Activated CD8-positive, alpha-beta memory T cell treated with anti-CD3 and anti-CD28 coated beads, Interleukin-2, amount 50 U/mL, for 1 hour (primary cell): Measurements from ENCODE around the gene LRRFIP2.
"Not testable (repeated sequence)": the region's sequence is repeated elsewhere in the genome, so short reads cannot be mapped to it uniquely, and the experiment has no call there.

Experiments used
- DNase-seq: peaks from one replicate; pipeline ENCODE4 v3.0.0-alpha.2; 2020; ENCODE audit errors: extremely low read depth

LRRFIP2 gene

DNA sequence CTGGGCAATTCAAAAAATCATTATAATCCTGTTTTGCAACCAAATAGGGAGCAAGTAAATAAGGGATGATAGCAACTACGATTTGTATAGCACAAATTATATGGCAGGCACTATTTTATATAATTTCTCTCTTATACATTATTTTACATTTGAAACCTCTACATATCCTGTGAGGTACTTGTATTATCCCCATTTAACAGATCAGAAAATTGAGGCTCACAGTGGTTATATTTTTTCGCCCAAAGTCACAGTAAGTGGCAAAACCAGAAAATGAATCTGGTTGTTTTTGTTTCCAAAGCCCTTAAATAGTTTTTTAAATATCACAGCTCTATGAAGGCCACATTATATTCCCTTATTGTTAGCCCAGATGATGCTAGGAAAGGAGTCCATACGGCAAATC, 106.8 kb downstream of the LRRFIP2 start:
- DNase-seq, result no peak

DNA sequence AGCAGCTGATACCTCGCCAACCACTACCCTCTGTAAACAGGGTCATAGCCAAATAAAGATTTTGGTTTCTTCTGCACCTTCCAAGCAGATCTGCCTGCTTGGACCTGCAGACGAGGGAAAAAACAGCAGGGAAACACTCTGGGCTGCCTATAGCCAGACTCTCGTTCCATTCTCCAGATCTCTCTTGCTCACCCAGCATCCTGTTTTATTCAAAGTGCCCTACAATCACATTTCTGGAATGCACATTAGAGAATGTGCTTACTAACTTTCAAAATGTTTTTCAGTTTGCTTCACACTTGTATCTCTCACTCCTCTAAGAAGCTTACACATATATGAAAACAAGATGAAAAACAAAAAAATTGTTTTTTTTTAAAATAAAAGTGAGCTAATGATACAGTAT, 109.6 kb downstream of the LRRFIP2 start:
- DNase-seq, result no peak

DNA sequence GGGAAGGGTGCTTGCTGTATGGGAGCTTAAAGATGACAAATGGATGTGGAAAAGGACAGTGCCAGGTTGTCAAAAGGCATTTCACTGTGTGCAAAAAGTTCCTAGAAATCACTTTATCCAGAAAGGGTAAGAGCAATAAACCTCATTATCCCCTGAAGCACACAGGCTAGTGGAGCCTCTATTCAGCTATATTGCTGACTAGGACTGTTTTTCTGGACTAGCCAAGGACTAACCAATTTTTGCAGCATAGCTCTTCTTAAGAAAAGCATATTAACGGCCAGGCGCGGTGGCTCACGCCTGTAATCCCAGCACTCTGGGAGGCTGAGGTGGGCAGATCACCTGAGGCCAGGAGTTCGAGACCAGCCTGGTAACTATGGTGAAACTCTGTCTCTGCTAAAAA, 116.3 kb downstream of the LRRFIP2 start:
- no peak for DNase-seq

GRCh38 chr3:37056826-37057225, 117.6 kb downstream of the LRRFIP2 start:
- DNase-seq, result no peak

- DNase-seq, result not testable (repeated sequence)
These were observed 119.3 kb downstream of the LRRFIP2 start for GRCh38 chr3:37055077-37055476.

- no peak for DNase-seq
These were observed 120.0 kb downstream of the LRRFIP2 start for GRCh38 chr3:37054370-37054769.

- no peak for DNase-seq
These were observed 120.6 kb downstream of the LRRFIP2 start for GRCh38 chr3:37053753-37054152.

GRCh38 chr3:37053337-37053736, 121.0 kb downstream of the LRRFIP2 start:
- no peak for DNase-seq

GRCh38 chr3:37052860-37053259, 121.5 kb downstream of the LRRFIP2 start:
- DNase-seq, result no peak

DNA sequence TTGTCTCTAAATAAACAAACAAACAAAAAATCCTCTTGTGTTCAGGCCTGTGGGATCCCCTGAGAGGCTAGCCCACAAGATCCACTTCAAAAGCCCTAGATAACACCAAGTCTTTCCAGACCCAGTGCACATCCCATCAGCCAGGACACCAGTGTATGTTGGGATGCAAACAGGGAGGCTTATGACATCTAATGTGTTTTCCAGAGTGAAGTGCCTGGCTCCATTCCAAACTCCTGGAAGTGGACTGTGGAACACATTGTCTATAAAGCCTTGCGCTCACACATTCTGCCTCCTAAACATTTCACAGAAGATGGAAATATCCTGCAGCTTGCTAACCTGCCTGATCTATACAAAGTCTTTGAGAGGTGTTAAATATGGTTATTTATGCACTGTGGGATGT, 124.1 kb downstream of the LRRFIP2 start:
- no peak for DNase-seq

GRCh38 chr3:37042712-37043111, 131.7 kb downstream of the LRRFIP2 start:
- DNase-seq, result not testable (repeated sequence)

- DNase-seq, result no peak
These were observed 132.7 kb downstream of the LRRFIP2 start for GRCh38 chr3:37041546-37042195.

GRCh38 chr3:37040231-37040630, 134.2 kb downstream of the LRRFIP2 start:
- no peak for DNase-seq

DNA sequence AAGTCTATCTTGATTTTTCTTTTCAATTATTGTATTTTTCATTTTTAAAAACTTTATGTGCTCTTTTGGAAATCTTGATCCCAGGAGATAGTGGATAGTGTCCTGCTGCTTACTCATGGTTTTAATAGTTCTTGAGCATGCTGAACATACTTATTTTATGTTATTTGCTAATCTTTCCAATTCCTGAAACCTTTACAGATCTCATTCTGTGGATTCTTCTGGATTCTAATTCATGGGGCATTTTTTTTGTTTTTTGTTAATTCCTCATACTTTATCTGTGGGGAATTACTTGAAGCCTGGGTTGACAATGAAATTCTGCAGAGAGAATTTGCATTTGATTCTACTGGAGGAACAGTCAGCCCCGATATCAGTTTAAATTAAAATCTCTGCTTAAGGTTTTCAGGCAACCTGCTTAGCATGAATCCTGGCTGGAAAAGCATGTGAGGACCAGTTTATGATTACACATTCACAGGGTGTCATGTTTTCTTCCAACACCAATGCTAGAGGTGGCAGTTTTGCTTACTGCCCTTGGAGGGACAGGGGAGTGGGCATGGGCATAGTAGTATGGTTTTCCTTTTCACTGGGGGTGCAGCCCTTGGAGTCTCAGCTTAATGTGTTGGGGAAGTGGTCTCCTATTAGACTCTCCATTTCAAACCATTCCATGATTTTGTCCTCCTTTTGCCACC, 135.1 kb downstream of the LRRFIP2 start:
- no peak for DNase-seq

GRCh38 chr3:37037352-37037751, 137.0 kb downstream of the LRRFIP2 start:
- DNase-seq, result no peak

DNA sequence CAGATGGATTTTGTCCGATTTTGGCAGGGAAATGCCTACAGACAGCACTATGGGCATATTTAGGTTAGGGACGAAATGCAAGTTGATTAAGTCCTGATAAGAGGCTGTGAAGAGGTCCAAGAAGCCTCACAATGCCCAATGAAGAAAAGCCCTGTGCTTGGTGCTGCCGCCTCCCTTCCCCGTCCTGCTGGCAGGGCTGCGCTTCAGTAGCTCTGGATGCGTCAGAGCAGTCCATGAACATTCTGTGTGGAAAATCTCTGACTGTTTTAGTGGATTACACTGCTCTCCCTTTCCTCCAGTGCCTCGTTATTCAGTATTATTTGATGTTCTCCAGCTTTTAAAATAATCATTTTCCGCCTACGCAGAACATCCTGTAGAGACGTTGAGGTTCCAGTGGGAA, 141.4 kb downstream of the LRRFIP2 start:
- no peak for DNase-seq

GRCh38 chr3:37031096-37031682, 143.2 kb downstream of the LRRFIP2 start:
- no peak for DNase-seq

- DNase-seq, result no peak
These were observed 143.8 kb downstream of the LRRFIP2 start for GRCh38 chr3:37030588-37030987.

DNA sequence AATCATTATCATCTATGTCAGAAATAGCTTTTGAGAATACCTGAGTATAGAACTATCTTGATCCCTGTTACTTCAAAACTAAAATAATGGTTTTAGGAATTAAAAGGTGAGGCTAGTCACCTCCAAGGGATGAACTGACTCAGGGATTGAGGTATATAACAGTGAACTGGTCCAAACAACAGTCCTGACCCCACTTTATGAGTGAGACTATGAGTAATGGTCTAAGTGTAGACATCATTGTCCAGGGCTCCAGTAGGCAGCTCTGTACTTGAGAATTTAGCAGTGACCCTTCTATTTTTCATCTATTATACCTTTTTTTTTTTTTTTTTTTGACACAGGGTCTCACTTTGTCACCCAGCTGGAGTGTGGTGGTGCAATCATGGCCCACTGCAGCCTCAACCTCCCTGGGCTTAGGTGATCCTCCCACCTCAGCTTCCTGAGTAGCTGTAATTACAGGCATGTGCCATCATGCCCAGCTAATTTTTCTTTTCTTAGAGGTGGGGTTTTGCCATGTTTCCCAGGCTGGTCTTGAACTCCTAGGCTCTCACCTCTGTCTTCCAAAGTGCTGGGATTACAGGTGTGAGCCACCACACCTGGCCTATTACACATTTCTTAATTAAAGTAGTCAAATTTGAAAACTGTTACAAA, 144.7 kb downstream of the LRRFIP2 start:
- DNase-seq, result no peak

- no peak for DNase-seq
These were observed 145.3 kb downstream of the LRRFIP2 start for GRCh38 chr3:37029111-37029510.

DNA sequence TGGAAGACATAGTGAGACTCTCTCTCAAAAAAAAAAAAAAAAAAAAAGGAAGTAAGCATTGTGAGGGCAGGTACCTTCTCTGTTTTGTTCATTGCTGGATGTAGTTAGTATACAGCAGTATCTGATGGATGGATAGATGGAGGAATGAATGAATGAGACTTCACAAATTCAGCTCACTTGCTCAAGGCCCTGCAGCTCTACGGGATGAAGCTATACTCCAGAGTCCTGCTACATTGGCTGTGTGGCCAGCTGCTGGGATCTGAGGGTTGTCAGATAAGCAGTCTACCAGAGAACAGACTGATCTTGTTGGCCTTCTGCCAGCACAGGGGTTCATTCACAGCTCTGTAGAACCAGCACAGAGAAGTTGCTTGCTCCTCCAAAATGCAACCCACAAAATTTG, 146.1 kb downstream of the LRRFIP2 start:
- DNase-seq, result no peak

- no peak for DNase-seq
These were observed 147.5 kb downstream of the LRRFIP2 start for GRCh38 chr3:37026851-37027250.
